ENCODE data around the gene ATP2A3. TPM values are rescaled to one million over a fixed set of nuclear protein-coding genes. Genes with fewer than 3 reads are reported as not detected.

The ATP2A3 gene
- total RNA-seq, 1 experiment from 2014 or later: 3.3 TPM

DNA sequence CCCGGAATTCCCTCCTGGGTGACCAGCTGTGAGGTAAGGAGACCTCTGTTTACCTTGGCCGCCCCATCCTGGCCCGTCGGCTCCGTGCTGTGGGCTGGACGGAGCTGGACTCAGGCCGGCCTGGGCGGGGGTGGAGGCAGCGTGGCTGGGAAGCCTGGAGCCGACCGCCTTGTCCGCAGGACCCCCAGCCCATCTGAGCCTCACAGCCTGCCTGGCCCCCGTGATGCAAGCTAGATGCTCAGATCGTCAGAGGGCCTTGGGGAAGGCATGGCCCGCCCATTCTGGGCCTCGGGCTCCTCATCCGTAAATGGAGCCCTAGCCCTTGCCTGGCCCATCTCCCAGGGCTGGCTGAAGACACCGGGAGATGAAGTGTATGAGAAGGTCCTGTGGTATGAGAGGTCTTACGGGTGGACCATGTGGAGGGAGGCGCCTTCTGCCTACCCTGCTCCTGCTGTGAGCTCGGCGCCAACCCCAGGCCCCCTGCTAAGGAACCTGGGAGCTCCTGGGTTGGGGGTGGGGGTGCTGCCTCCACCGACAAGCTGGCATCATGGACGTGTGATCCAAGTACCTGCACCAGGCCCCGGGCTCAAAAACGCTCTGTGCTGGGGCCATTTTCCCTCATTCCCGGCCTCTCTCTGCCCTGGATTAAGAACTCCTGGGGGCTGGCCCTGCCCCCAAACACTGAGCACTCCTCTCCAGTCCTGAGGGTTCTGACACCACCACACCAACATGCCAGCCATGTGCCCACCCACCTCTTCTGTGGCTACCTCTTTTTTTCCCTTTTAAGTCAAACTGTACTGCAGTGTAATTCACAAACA, 42.5 kb downstream of the ATP2A3 start:
- ChIA-PET POLR2A (ENCODE audit: unreplicated experiment) (no interaction called here), CTCF (no interaction called here)
- no peaks in the 10 kb centered on the region for H3K9me2 ChIP-seq (replicated peaks; ENCODE audit: low read length)
- no TSS peak for BruUV-seq (replicated peaks)
- H4K20me1 ChIP-seq (ENCODE audit: low read length): no peaks in the 10 kb centered on the region
- H3F3A ChIP-seq (ENCODE audit: low read length, unreplicated experiment): no peaks in the 10 kb centered on the region
- H2AFZ ChIP-seq (ENCODE audit: low read length): no peak overlapping the region
- intact Hi-C loops (cut with micrococcal nuclease): no loop called here
- ATAC-seq (no peak), DNase-seq (no peak)
- H3K4me1 ChIP-seq (ENCODE audit: insufficient read depth, low read length): no peaks in the 10 kb centered on the region
- H3K79me2 ChIP-seq (ENCODE audit: low read length): no peaks in the 10 kb centered on the region
- no peaks in the 10 kb centered on the region for H3K36me3 ChIP-seq (ENCODE audit: low read depth, low read length)
- no peaks in the 10 kb centered on the region for H3K27me3 ChIP-seq (ENCODE audit: low read length)
- no peak overlapping the region for H3K9ac ChIP-seq (ENCODE audit: low read length)
- H3K27ac ChIP-seq (ENCODE audit: low read length): no peak overlapping the region
- TF ChIP-seq EZH2phosphoT487 (IDR thresholded peaks at IDR 0.05; ENCODE audit: borderline replicate concordance, low read length) (no peak), CTCF (conservative IDR thresholded peaks at IDR 0.05; ENCODE audit: low read depth, low read length) (no peak), EZH2 (IDR thresholded peaks at IDR 0.05; ENCODE audit: low read length, unreplicated experiment) (no peak)
- no peaks in the 10 kb centered on the region for H3K9me3 ChIP-seq (ENCODE audit: low read length)
- H3K4me3 ChIP-seq (ENCODE audit: low read length): no peak overlapping the region
- no peak overlapping the region for H3K4me2 ChIP-seq (ENCODE audit: low read length)

- no peak overlapping the region for H3K27ac ChIP-seq (ENCODE audit: low read length)
- H3K79me2 ChIP-seq (ENCODE audit: low read length): no peaks in the 10 kb centered on the region
- TF ChIP-seq EZH2phosphoT487 (IDR thresholded peaks at IDR 0.05; ENCODE audit: borderline replicate concordance, low read length) (no peak), EZH2 (IDR thresholded peaks at IDR 0.05; ENCODE audit: low read length, unreplicated experiment) (no peak), CTCF (conservative IDR thresholded peaks at IDR 0.05; ENCODE audit: low read depth, low read length) (no peak)
- no peaks in the 10 kb centered on the region for H3K4me1 ChIP-seq (ENCODE audit: insufficient read depth, low read length)
- no peak overlapping the region for H3K4me2 ChIP-seq (ENCODE audit: low read length)
- H4K20me1 ChIP-seq (ENCODE audit: low read length): no peaks in the 10 kb centered on the region
- H3K27me3 ChIP-seq (ENCODE audit: low read length): no peaks in the 10 kb centered on the region
- no peak overlapping the region for H3K9ac ChIP-seq (ENCODE audit: low read length)
- ATAC-seq (no peak), DNase-seq (no peak)
- intact Hi-C loops (cut with micrococcal nuclease): no loop called here
- no peaks in the 10 kb centered on the region for H3F3A ChIP-seq (ENCODE audit: low read length, unreplicated experiment)
- no peaks in the 10 kb centered on the region for H3K9me2 ChIP-seq (replicated peaks; ENCODE audit: low read length)
- H3K4me3 ChIP-seq (ENCODE audit: low read length): no peak overlapping the region
- ChIA-PET POLR2A (ENCODE audit: unreplicated experiment) (no interaction called here), CTCF (no interaction called here)
- H3K9me3 ChIP-seq (ENCODE audit: low read length): no peaks in the 10 kb centered on the region
- no peaks in the 10 kb centered on the region for H3K36me3 ChIP-seq (ENCODE audit: low read depth, low read length)
- H2AFZ ChIP-seq (ENCODE audit: low read length): no peak overlapping the region
- BruUV-seq (replicated peaks): no TSS peak
These were observed 43.2 kb downstream of the ATP2A3 start for GRCh38 chr17:3921006-3921405.

DNA sequence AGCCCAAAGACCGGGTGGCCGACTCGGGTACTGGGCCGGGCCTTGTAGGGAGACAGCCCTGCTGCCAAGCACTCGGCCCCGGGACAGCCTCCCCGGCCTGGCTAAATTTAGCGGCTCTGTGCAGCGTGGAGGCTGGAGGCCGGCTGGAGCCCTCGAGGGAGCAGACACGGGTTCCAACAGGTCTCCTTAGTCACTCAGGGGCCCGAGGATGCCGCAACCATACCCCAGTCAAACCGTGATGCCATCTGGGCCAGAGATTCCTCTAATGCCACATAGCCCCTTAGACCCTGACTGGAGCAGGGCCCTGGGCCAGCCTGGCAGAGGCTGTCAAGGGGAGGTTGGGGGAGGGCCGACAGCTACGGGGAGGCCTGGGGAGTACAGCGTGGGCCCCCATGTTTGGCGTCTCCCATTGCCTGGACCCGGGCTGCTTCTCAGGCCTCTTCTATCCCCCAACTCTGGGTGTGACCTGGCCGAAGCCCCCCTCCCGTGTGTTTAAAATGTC, 45.1 kb downstream of the ATP2A3 start:
- Histone ChIP-seq H3K9me2 (replicated peaks; ENCODE audit: low read length) (no peaks in the 10 kb centered on the region), H3K4me3 (ENCODE audit: low read length) (no peak overlapping the region), H3K9me3 (ENCODE audit: low read length) (no peaks in the 10 kb centered on the region), H3K79me2 (ENCODE audit: low read length) (no peaks in the 10 kb centered on the region), H4K20me1 (ENCODE audit: low read length) (no peaks in the 10 kb centered on the region), H3K27me3 (ENCODE audit: low read length) (no peaks in the 10 kb centered on the region), H3K9ac (ENCODE audit: low read length) (no peak overlapping the region), H2AFZ (ENCODE audit: low read length) (no peak overlapping the region), H3F3A (ENCODE audit: low read length, unreplicated experiment) (no peaks in the 10 kb centered on the region), H3K36me3 (ENCODE audit: low read depth, low read length) (no peaks in the 10 kb centered on the region), H3K4me1 (ENCODE audit: insufficient read depth, low read length) (no peaks in the 10 kb centered on the region), H3K27ac (ENCODE audit: low read length) (no peak overlapping the region), H3K4me2 (ENCODE audit: low read length) (no peak overlapping the region)
- TF ChIP-seq EZH2phosphoT487 (IDR thresholded peaks at IDR 0.05; ENCODE audit: borderline replicate concordance, low read length) (no peak), EZH2 (IDR thresholded peaks at IDR 0.05; ENCODE audit: low read length, unreplicated experiment) (no peak), CTCF (conservative IDR thresholded peaks at IDR 0.05; ENCODE audit: low read depth, low read length) (no peak)
- no TSS peak for BruUV-seq (replicated peaks)
- CTCF ChIA-PET: no interaction called here
- intact Hi-C loops (cut with micrococcal nuclease): no loop called here
- POLR2A ChIA-PET (ENCODE audit: unreplicated experiment): no interaction called here
- no peak for ATAC-seq
- no peak for DNase-seq
